DND-41 (cell line): Measurements from ENCODE around the gene CATSPER3.

Experiments used
- EZH2 ChIP-seq: IDR thresholded peaks from 3 replicates; pipeline ENCODE4 v1.6.1; 2012; ENCODE audit warnings: borderline replicate concordance, low read depth, mild to moderate bottlenecking, moderate library complexity, low read length, inconsistent platforms; ENCODE audit not compliant: severe bottlenecking
- TF ChIP-seq, protein P1 (sequence below): IDR thresholded peaks from 2 replicates; pipeline ENCODE4 v1.5.1; 2012; ENCODE audit warnings: borderline replicate concordance, low read length, moderate library complexity, mild to moderate bottlenecking; ENCODE audit not compliant: poor library complexity, severe bottlenecking; ENCODE audit errors: extremely low read depth

DNA sequence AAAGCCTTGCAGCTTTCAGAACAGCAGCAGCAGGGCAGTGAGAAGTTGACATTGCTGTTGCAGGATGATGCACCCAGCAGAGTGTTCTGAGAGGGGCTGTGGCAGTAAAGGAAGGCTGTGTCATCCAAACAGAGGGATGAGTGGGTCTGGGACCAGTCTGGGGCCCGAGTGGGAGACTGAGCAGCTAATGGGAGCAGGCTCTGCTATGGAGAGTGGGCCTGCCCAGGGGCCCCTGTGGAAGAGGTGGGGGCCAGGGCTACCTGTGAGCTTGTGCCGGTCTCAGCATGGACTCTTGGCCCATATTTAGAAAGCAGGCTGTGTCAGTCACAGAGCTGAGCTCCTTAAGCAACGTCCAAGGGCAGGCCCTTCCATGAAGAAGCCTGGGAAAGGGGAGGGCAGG, 92.3 kb downstream of the CATSPER3 start:
- TF ChIP-seq, protein P1, sequence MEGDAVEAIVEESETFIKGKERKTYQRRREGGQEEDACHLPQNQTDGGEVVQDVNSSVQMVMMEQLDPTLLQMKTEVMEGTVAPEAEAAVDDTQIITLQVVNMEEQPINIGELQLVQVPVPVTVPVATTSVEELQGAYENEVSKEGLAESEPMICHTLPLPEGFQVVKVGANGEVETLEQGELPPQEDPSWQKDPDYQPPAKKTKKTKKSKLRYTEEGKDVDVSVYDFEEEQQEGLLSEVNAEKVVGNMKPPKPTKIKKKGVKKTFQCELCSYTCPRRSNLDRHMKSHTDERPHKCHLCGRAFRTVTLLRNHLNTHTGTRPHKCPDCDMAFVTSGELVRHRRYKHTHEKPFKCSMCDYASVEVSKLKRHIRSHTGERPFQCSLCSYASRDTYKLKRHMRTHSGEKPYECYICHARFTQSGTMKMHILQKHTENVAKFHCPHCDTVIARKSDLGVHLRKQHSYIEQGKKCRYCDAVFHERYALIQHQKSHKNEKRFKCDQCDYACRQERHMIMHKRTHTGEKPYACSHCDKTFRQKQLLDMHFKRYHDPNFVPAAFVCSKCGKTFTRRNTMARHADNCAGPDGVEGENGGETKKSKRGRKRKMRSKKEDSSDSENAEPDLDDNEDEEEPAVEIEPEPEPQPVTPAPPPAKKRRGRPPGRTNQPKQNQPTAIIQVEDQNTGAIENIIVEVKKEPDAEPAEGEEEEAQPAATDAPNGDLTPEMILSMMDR, result no peak
- no peak for TF ChIP-seq EZH2
